ENCODE measurements around the gene ACKR2. TPM values are rescaled to one million over a fixed set of nuclear protein-coding genes. Genes with fewer than 3 reads are reported as not detected.

Gene ACKR2
- total RNA-seq, 1 donor from 2014 or later = 7.9 TPM

GRCh38 chr3:42786631-42787030, 22.6 kb upstream of the ACKR2 start:
- Histone ChIP-seq H3K27me3 (no peaks in the 10 kb centered on the region), H3K9me3 (no peaks in the 10 kb centered on the region), H3K4me1 (no peaks in the 10 kb centered on the region), H3K27ac (no peak overlapping the region), H3K4me3 (no peak overlapping the region), H3K36me3 (peaks cover 0 to 33% of the 10 kb centered on the region in 2 donors)
- no peak for DNase-seq (ENCODE audit: extremely low spot score in 2 of 2)
- intact Hi-C loops (cut with DNase I) = loop anchor here (10.0 kb wide), 1 partner anchor 58 kb away; no protein-coding TSS in a partner anchor
- TF ChIP-seq, protein P1, sequence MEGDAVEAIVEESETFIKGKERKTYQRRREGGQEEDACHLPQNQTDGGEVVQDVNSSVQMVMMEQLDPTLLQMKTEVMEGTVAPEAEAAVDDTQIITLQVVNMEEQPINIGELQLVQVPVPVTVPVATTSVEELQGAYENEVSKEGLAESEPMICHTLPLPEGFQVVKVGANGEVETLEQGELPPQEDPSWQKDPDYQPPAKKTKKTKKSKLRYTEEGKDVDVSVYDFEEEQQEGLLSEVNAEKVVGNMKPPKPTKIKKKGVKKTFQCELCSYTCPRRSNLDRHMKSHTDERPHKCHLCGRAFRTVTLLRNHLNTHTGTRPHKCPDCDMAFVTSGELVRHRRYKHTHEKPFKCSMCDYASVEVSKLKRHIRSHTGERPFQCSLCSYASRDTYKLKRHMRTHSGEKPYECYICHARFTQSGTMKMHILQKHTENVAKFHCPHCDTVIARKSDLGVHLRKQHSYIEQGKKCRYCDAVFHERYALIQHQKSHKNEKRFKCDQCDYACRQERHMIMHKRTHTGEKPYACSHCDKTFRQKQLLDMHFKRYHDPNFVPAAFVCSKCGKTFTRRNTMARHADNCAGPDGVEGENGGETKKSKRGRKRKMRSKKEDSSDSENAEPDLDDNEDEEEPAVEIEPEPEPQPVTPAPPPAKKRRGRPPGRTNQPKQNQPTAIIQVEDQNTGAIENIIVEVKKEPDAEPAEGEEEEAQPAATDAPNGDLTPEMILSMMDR (IDR thresholded peaks at IDR 0.05) = no peak
- TF ChIP-seq POLR2AphosphoS5 (IDR thresholded peaks at IDR 0.05; ENCODE audit: insufficient read depth in 1 of 2, low read depth in 1 of 2) = no peak
- no peak for TF ChIP-seq POLR2A (IDR thresholded peaks at IDR 0.05)

DNA sequence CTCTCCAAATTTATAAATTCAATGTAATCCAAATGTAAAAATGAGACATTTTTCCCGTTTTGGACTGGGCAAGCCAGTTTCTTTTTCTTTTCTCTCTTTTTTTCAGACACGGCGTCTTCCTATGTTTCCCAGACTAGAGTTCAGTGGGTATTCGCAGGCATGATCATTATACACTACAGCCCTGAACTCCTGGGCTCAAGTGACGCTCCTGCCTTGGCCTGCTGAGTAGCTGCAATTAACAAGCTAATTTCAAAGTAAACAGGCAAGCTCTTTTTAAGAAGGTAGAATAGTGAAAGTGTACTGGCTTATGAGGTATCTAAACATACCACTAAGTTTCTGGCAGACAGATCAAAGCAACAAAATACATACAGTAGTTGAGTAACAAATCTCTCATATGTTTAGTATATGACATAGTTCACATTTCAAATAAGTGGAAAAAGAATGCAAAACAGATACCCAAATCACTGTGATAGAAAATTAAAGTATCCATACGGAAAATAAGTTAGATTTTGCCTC, 18.5 kb upstream of the ACKR2 start:
- H3K4me1 ChIP-seq = no peaks in the 10 kb centered on the region
- no peak overlapping the region for H3K4me3 ChIP-seq
- no peaks in the 10 kb centered on the region for H3K9me3 ChIP-seq
- no peaks in the 10 kb centered on the region for H3K27me3 ChIP-seq
- DNase-seq (ENCODE audit: extremely low spot score in 2 of 2) = no peak
- no peak for TF ChIP-seq POLR2A (IDR thresholded peaks at IDR 0.05)
- TF ChIP-seq, protein P1 (IDR thresholded peaks at IDR 0.05) = no peak
- no peak for TF ChIP-seq POLR2AphosphoS5 (IDR thresholded peaks at IDR 0.05; ENCODE audit: insufficient read depth in 1 of 2, low read depth in 1 of 2)
- no peak overlapping the region for H3K27ac ChIP-seq
- intact Hi-C loops (cut with DNase I) = no loop called here
- H3K36me3 ChIP-seq = peaks cover 0 to 29% of the 10 kb centered on the region in 2 donors

GRCh38 chr3:42795621-42796181, 13.5 kb upstream of the ACKR2 start:
- DNase-seq (ENCODE audit: extremely low spot score in 2 of 2) = no peak
- Histone ChIP-seq H3K4me1 (peaks cover 13% of the 10 kb centered on the region), H3K27ac (no peak overlapping the region), H3K4me3 (no peak overlapping the region), H3K36me3 (peaks cover 0 to 14% of the 10 kb centered on the region in 2 donors), H3K9me3 (no peaks in the 10 kb centered on the region), H3K27me3 (no peaks in the 10 kb centered on the region)
- no peak for TF ChIP-seq POLR2AphosphoS5 (IDR thresholded peaks at IDR 0.05; ENCODE audit: insufficient read depth in 1 of 2, low read depth in 1 of 2)
- TF ChIP-seq POLR2A (IDR thresholded peaks at IDR 0.05) = no peak
- TF ChIP-seq, protein P1 (IDR thresholded peaks at IDR 0.05) = no peak
- intact Hi-C loops (cut with DNase I) = no loop called here

GRCh38 chr3:42796332-42796885, 12.8 kb upstream of the ACKR2 start:
- Histone ChIP-seq H3K27me3 (no peaks in the 10 kb centered on the region), H3K4me1 (peaks cover 19% of the 10 kb centered on the region), H3K27ac (no peak overlapping the region), H3K4me3 (no peak overlapping the region), H3K36me3 (peaks cover 0 to 14% of the 10 kb centered on the region in 2 donors), H3K9me3 (no peaks in the 10 kb centered on the region)
- DNase-seq (ENCODE audit: extremely low spot score in 2 of 2) = no peak
- TF ChIP-seq POLR2A (IDR thresholded peaks at IDR 0.05) (no peak), POLR2AphosphoS5 (IDR thresholded peaks at IDR 0.05; ENCODE audit: insufficient read depth in 1 of 2, low read depth in 1 of 2) (no peak)
- TF ChIP-seq, protein P1 (IDR thresholded peaks at IDR 0.05) = no peak
- intact Hi-C loops (cut with DNase I) = no loop called here

DNA sequence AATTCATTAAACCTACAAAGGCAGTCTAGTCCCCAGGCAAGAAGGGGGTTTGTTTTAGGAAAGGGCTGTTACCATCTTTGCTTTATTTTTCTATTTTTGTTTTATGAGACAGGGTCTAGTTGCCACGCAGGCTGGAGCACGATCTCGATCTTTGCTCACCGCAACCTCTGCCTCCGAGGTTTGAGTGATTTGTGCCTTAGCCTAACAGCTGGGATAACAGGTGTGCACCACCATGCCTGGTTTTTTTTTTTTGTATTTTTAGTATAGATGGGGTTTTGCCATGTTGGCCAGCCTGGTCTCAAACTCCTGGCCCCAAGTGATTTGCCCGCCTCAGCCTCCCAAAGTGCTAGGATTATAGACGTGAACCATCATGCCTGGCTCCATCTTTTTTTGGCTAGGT, 9.9 kb upstream of the ACKR2 start:
- TF ChIP-seq POLR2AphosphoS5 (IDR thresholded peaks at IDR 0.05; ENCODE audit: insufficient read depth in 1 of 2, low read depth in 1 of 2) = no peak
- TF ChIP-seq, protein P1 (IDR thresholded peaks at IDR 0.05) = no peak
- TF ChIP-seq POLR2A (IDR thresholded peaks at IDR 0.05) = no peak
- no peaks in the 10 kb centered on the region for H3K36me3 ChIP-seq
- H3K27ac ChIP-seq = no peak overlapping the region
- peaks cover 39% of the 10 kb centered on the region for H3K4me1 ChIP-seq
- no peaks in the 10 kb centered on the region for H3K9me3 ChIP-seq
- H3K27me3 ChIP-seq = no peaks in the 10 kb centered on the region
- intact Hi-C loops (cut with DNase I) = no loop called here
- DNase-seq (ENCODE audit: extremely low spot score in 2 of 2) = no peak
- no peak overlapping the region for H3K4me3 ChIP-seq
